Measurements from ENCODE around the gene ABCA13. TPM values are rescaled to one million over a fixed set of nuclear protein-coding genes. Genes with fewer than 3 reads are reported as not detected.

The ABCA13 gene
- total RNA-seq, 2 donors from 2014 or later = not detected

DNA sequence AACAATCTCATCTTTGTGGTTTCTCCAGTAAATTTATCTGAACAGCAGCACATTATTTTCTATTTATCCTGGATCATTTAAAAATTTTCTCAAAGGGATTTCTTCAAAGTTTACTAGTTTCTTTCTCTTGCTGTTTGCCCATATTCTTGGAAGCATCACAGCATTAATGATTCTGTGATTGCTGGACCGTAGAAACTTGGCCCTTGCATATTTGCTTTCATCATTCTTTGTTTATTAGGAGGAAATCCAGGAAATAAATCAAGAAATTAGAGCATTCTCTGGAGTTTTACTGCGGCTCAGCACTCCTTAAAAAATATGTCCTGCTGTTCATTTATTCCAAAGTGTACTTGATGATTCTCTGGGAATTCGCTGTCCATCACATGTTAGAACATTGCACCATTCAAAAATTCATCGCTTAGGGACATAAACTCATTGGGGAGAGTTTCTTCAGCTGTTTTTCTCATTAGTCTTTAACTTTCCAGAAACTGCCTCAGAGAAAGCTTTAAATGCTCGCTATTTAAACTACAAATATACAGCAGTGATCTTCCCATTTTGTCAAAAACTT is 489.1 kb downstream of the ABCA13 start:
- DNase-seq = no peak
- Mint-ChIP-seq H3K36me3 (ENCODE audit: insufficient read depth in 2 of 2) (no peaks in the 10 kb centered on the region), H3K27me3 (ENCODE audit: low read depth) (no peaks in the 10 kb centered on the region), H3K27ac (no peak overlapping the region), H3K4me3 (no peak overlapping the region), H3K9me3 (peaks cover 2 to 5% of the 10 kb centered on the region in 2 donors), H3K4me1 (ENCODE audit: low read depth) (no peaks in the 10 kb centered on the region)
- no peak for ATAC-seq (replicated peaks in 1 of 2)

- Mint-ChIP-seq H3K36me3 (ENCODE audit: insufficient read depth in 2 of 2) (no peaks in the 10 kb centered on the region), H3K4me3 (no peak overlapping the region), H3K9me3 (peaks cover 0 to 5% of the 10 kb centered on the region in 2 donors), H3K27ac (no peak overlapping the region), H3K4me1 (ENCODE audit: low read depth) (no peaks in the 10 kb centered on the region), H3K27me3 (ENCODE audit: low read depth) (no peaks in the 10 kb centered on the region)
- DNase-seq (no peak), ATAC-seq (replicated peaks in 1 of 2) (no peak)
Observed at GRCh38 chr7:48664241-48664640, 493.0 kb downstream of the ABCA13 start.

- DNase-seq (no peak), ATAC-seq (replicated peaks in 1 of 2) (no peak)
- no peaks in the 10 kb centered on the region for H3K27me3 Mint-ChIP-seq (ENCODE audit: low read depth)
- no peaks in the 10 kb centered on the region for H3K36me3 Mint-ChIP-seq (ENCODE audit: insufficient read depth in 2 of 2)
- no peak overlapping the region for H3K4me3 Mint-ChIP-seq
- H3K9me3 Mint-ChIP-seq = peaks cover 0 to 5% of the 10 kb centered on the region in 2 donors
- H3K4me1 Mint-ChIP-seq (ENCODE audit: low read depth) = no peaks in the 10 kb centered on the region
- no peak overlapping the region for H3K27ac Mint-ChIP-seq
Observed at GRCh38 chr7:48665353-48666135, 494.3 kb downstream of the ABCA13 start.

DNA sequence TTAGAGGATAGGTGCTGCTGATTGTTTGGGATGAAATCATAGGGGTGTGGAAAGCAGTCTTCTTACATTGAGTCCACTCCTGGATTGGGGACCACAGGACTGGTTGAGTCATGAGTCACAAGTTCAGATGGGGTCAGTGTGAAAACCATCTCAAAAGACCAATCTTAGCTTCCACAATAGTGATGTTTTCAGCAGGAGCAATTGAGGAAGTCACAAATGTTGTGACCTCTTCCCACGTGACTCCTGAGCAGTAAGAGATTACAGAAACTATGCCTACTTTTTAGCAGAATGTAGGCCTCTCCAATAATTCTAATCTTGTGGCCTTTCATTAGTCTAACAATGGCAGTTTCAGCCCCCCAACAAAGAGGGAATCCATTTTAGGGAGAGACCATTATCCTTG is 496.1 kb downstream of the ABCA13 start:
- no peak overlapping the region for H3K4me3 Mint-ChIP-seq
- no peak overlapping the region for H3K27ac Mint-ChIP-seq
- peaks cover 0 to 3% of the 10 kb centered on the region in 2 donors for H3K9me3 Mint-ChIP-seq
- no peaks in the 10 kb centered on the region for H3K36me3 Mint-ChIP-seq (ENCODE audit: insufficient read depth in 2 of 2)
- no peaks in the 10 kb centered on the region for H3K27me3 Mint-ChIP-seq (ENCODE audit: low read depth)
- no peak for DNase-seq
- H3K4me1 Mint-ChIP-seq (ENCODE audit: low read depth) = no peaks in the 10 kb centered on the region
- no peak for ATAC-seq (replicated peaks in 1 of 2)

- Mint-ChIP-seq H3K4me1 (ENCODE audit: low read depth) (no peaks in the 10 kb centered on the region), H3K27ac (no peak overlapping the region), H3K9me3 (peaks cover 6 to 18% of the 10 kb centered on the region in 2 donors), H3K27me3 (ENCODE audit: low read depth) (no peaks in the 10 kb centered on the region), H3K4me3 (no peak overlapping the region), H3K36me3 (ENCODE audit: insufficient read depth in 2 of 2) (no peaks in the 10 kb centered on the region)
- DNase-seq (no peak), ATAC-seq (replicated peaks in 1 of 2) (no peak)
Observed at GRCh38 chr7:48671656-48672055, 500.4 kb downstream of the ABCA13 start.

- peaks cover 2 to 3% of the 10 kb centered on the region in 2 donors for H3K9me3 Mint-ChIP-seq
- no peak overlapping the region for H3K4me3 Mint-ChIP-seq
- H3K27ac Mint-ChIP-seq = no peak overlapping the region
- ATAC-seq (replicated peaks in 1 of 2) (no peak), DNase-seq (no peak)
- H3K36me3 Mint-ChIP-seq (ENCODE audit: insufficient read depth in 2 of 2) = no peaks in the 10 kb centered on the region
- H3K27me3 Mint-ChIP-seq (ENCODE audit: low read depth) = no peaks in the 10 kb centered on the region
- H3K4me1 Mint-ChIP-seq (ENCODE audit: low read depth) = no peaks in the 10 kb centered on the region
Observed at GRCh38 chr7:48681006-48681405, 509.7 kb downstream of the ABCA13 start.

DNA sequence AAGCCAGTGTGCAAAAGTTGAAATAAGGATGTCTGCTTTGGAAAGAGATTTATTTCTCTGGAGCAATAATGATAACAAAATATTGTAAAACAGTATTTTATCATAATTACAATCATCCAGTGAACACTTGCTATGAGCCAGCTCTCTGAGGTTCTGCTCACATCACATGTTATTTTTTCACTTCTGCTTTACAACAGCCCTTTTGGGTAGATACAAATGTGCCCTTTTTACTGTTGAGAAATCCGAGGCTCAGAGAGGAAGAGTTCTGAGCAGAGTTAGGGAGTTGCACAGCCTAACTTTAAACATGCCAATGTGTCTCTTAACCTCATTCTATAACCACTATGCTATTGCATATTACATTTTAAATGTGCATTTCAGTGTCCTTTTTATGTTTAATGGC is 520.5 kb downstream of the ABCA13 start:
- no peak for DNase-seq
- ATAC-seq (replicated peaks in 1 of 2) = no peak
- no peak overlapping the region for H3K4me3 Mint-ChIP-seq
- no peak overlapping the region for H3K27ac Mint-ChIP-seq
- H3K36me3 Mint-ChIP-seq (ENCODE audit: insufficient read depth in 2 of 2) = no peaks in the 10 kb centered on the region
- no peaks in the 10 kb centered on the region for H3K27me3 Mint-ChIP-seq (ENCODE audit: low read depth)
- H3K9me3 Mint-ChIP-seq = peaks cover 0 to 2% of the 10 kb centered on the region in 2 donors
- H3K4me1 Mint-ChIP-seq (ENCODE audit: low read depth) = no peaks in the 10 kb centered on the region

Other genes with a start within 250 kb of the ABCA13 start
- gene PKD1L1, start 223.0 kb upstream of the ABCA13 start, total RNA-seq = under 1 TPM; 0.10 to 0.35 TPM
- 10 to 100 TPM; 38.3 to 41.1 TPM for gene HUS1, start 191.8 kb upstream of the ABCA13 start, total RNA-seq
- gene SUN3, start 142.4 kb upstream of the ABCA13 start, total RNA-seq = under 1 TPM in 1 of 2 donors, not detected in 1; 0.99 TPM
- gene C7orf57, start 135.9 kb upstream of the ABCA13 start, total RNA-seq = under 1 TPM; 0.12 to 0.56 TPM
- 100 to 1,000 TPM in 1 of 2 donors, 10 to 100 TPM in 1; 92.2 to 122 TPM for gene UPP1, start 82.2 kb upstream of the ABCA13 start, total RNA-seq